ENCODE results near the gene KRT83.
A peak's percentile ranks its signal among the peaks of the same experiment; 100 is the strongest.
"Not testable (repeated sequence)": the region's sequence is repeated elsewhere in the genome, so short reads cannot be mapped to it uniquely, and the experiment has no call there.

Gene KRT83

GRCh38 chr12:52286857-52287785 lies 34.1 kb downstream of the KRT83 start:
- not testable (repeated sequence) for DNase-seq (ENCODE audit: low read depth)

- DNase-seq (ENCODE audit: low read depth), result no peak
Measured at GRCh38 chr12:52285851-52286530, 35.2 kb downstream of the KRT83 start.

GRCh38 chr12:52285172-52285745 lies 35.9 kb downstream of the KRT83 start:
- DNase-seq (ENCODE audit: low read depth), result no peak

GRCh38 chr12:52284562-52285171 lies 36.5 kb downstream of the KRT83 start:
- DNase-seq (ENCODE audit: low read depth), result no peak

- no peak for DNase-seq (ENCODE audit: low read depth)
Measured at GRCh38 chr12:52280796-52281560, 40.2 kb downstream of the KRT83 start.

GRCh38 chr12:52280319-52280795 lies 40.8 kb downstream of the KRT83 start:
- DNase-seq (ENCODE audit: low read depth), result no peak

- DNase-seq (ENCODE audit: low read depth), result no peak
Measured at GRCh38 chr12:52279422-52280318, 41.5 kb downstream of the KRT83 start.

GRCh38 chr12:52278575-52279421 lies 42.4 kb downstream of the KRT83 start:
- DNase-seq (ENCODE audit: low read depth), result peak; percentile 39

- DNase-seq (ENCODE audit: low read depth), result no peak
Measured at GRCh38 chr12:52277486-52278245, 43.5 kb downstream of the KRT83 start.

GRCh38 chr12:52275686-52276085 lies 45.5 kb downstream of the KRT83 start:
- DNase-seq (ENCODE audit: low read depth), result no peak

- DNase-seq (ENCODE audit: low read depth), result no peak
Measured at GRCh38 chr12:52274521-52275120, 46.6 kb downstream of the KRT83 start, which contains the start of gene KRT86. Gene KRT86, plus strand, starts transcription at chr12:52274645. Its CDS starts 27,272 bp downstream, at chr12:52301917.

- no peak for DNase-seq (ENCODE audit: low read depth)
Measured at GRCh38 chr12:52271158-52271557, 50.0 kb downstream of the KRT83 start.

- DNase-seq (ENCODE audit: low read depth), result no peak
Measured at GRCh38 chr12:52270541-52271070, 50.6 kb downstream of the KRT83 start.

- DNase-seq (ENCODE audit: low read depth), result no peak
Measured at GRCh38 chr12:52268212-52268611, 53.0 kb downstream of the KRT83 start.

- DNase-seq (ENCODE audit: low read depth), result no peak
Measured at GRCh38 chr12:52267699-52268098, 53.5 kb downstream of the KRT83 start.

- no peak for DNase-seq (ENCODE audit: low read depth)
Measured at GRCh38 chr12:52267266-52267665, 53.9 kb downstream of the KRT83 start.

- DNase-seq (ENCODE audit: low read depth), result no peak
Measured at GRCh38 chr12:52266514-52266913, 54.7 kb downstream of the KRT83 start.

- DNase-seq (ENCODE audit: low read depth), result no peak
Measured at GRCh38 chr12:52264435-52264825, 56.8 kb downstream of the KRT83 start.

All from T follicular helper cell (primary cell).